ENCODE data around the gene INSIG2. TPM values are rescaled to one million over a fixed set of nuclear protein-coding genes. Genes with fewer than 3 reads are reported as not detected.

Gene INSIG2
- total and polyA plus RNA-seq, 2 of the 4 experiments (the other 2 are of a cell fraction), result 9.1 to 11.7 TPM

- H3K56ac ChIP-seq (ENCODE audit: extremely low read depth, insufficient read depth, low read length), result no peak overlapping the region
- no peak overlapping the region for H2AK9ac ChIP-seq (replicated peaks; ENCODE audit: low read depth, low read length, poor library complexity)
- H3K4me3 ChIP-seq (ENCODE audit: insufficient read depth, low read depth, low read length), result no peak overlapping the region
- no peak overlapping the region for H3K4ac ChIP-seq (ENCODE audit: low read depth, low read length)
- no peaks in the 10 kb centered on the region for H3K9me1 ChIP-seq (ENCODE audit: insufficient read depth, low read length)
- in situ Hi-C loops (cut with MboI; ENCODE audit: low sequenced_read_pairs), result no loop called here
- dilution Hi-C loops (cut with HindIII; ENCODE audit: low sequenced_read_pairs, unreplicated experiment), result no loop called here
- H3K79me1 ChIP-seq (ENCODE audit: low read depth in 1 of 2, low read length in 2 of 2), result no peaks in the 10 kb centered on the region
- no peak overlapping the region for H3K4me2 ChIP-seq (ENCODE audit: low read depth, low read length)
- no peaks in the 10 kb centered on the region for H3K36me3 ChIP-seq (ENCODE audit: control insufficient read depth, insufficient read depth, low read length)
- no peak overlapping the region for H4K91ac ChIP-seq (ENCODE audit: insufficient read depth, low read depth, low read length)
- no peak overlapping the region for H3K9ac ChIP-seq (ENCODE audit: low read depth, low read length)
- no TSS peak for BruUV-seq (replicated peaks)
- no peak overlapping the region for H2BK15ac ChIP-seq (ENCODE audit: low read depth, low read length)
- ATAC-seq (ENCODE audit: low read depth), result no peak
- H3K23ac ChIP-seq (ENCODE audit: low read depth, low read length), result no peak overlapping the region
- intact Hi-C loops (cut with micrococcal nuclease), result no loop called here
- no peak overlapping the region for H2AFZ ChIP-seq (replicated peaks; ENCODE audit: low read length, poor library complexity)
- H2BK20ac ChIP-seq (ENCODE audit: low read depth, low read length), result no peak overlapping the region
- H4K5ac ChIP-seq (ENCODE audit: low read depth, low read length), result no peak overlapping the region
- no peak overlapping the region for H2BK5ac ChIP-seq (ENCODE audit: low read depth, low read length, poor library complexity, severe bottlenecking)
- no peak for DNase-seq
- no peaks in the 10 kb centered on the region; the same call in 1 of the 2 replicates for H3K4me1 ChIP-seq (ENCODE audit: control insufficient read depth, insufficient read depth, low read length)
- ChIA-PET POLR2A (ENCODE audit: unreplicated experiment) (no interaction called here), CTCF (interaction anchor here (2.1 kb wide), 1 partner anchor 11 kb away, joined by 4 read pairs; no protein-coding TSS in a partner anchor)
- H3K27ac ChIP-seq (ENCODE audit: insufficient read depth, low read length), result no peak overlapping the region
- H3K27me3 ChIP-seq (ENCODE audit: control insufficient read depth, insufficient read depth, low read length), result peaks cover 33% of the 10 kb centered on the region
- H4K8ac ChIP-seq (ENCODE audit: low read depth in 2 of 2, low read length in 2 of 2), result no peak overlapping the region
- H4K20me1 ChIP-seq (ENCODE audit: insufficient read depth, low read length), result no peaks in the 10 kb centered on the region
- H2BK120ac ChIP-seq (ENCODE audit: low read depth, low read length), result no peak overlapping the region
- no peak overlapping the region for H3K18ac ChIP-seq (ENCODE audit: low read depth, low read length)
- no peak overlapping the region for H2AK5ac ChIP-seq (ENCODE audit: low read depth, low read length)
- TF ChIP-seq POLR2A (IDR thresholded peaks at IDR 0.05; ENCODE audit: low read depth, low read length) (no peak), RCOR1 (IDR thresholded peaks at IDR 0.05; ENCODE audit: insufficient replicate concordance, low read length) (no peak), NFE2L2 (IDR thresholded peaks at IDR 0.05; ENCODE audit: low read depth, low read length) (no peak), CTCF (conservative IDR thresholded peaks at IDR 0.05; ENCODE audit: low read depth, low read length) (no peak), ELK1 (IDR thresholded peaks at IDR 0.05; ENCODE audit: borderline replicate concordance, low read depth, low read length) (no peak)
- H3K14ac ChIP-seq (replicated peaks; ENCODE audit: low read depth, low read length), result no peak overlapping the region
- 67% methylated on average over 1 of the region's 3 CpGs; no CpG with 5 or more reads in 1 of the 2 experiments for WGBS, 2 experiments (ENCODE audit: extremely low coverage in 2 of 2, insufficient read length in 1 of 2)
- H3K9me3 ChIP-seq (ENCODE audit: control insufficient read depth, insufficient read depth, low read length), result no peaks in the 10 kb centered on the region
These were observed 9.5 kb upstream of the INSIG2 start for GRCh38 chr2:118078734-118079133.
